ENCODE measurements around the gene KLRB1. TPM values are rescaled to one million over a fixed set of nuclear protein-coding genes. Genes with fewer than 3 reads are reported as not detected.

Gene KLRB1
- total and polyA plus RNA-seq, 2 of the 13 experiments (the other 11 are each of a cell fraction or from before 2014, with no cell fraction given), result not detected

- TF ChIP-seq DNMT3B (CRISPR knock-in tag; conservative IDR thresholded peaks at IDR 0.05) (no peak), GATA4 (IDR thresholded peaks at IDR 0.05; ENCODE audit: borderline replicate concordance, low read depth) (no peak), ZNF20 (CRISPR knock-in tag; IDR thresholded peaks at IDR 0.05) (no peak), RFXAP (CRISPR knock-in tag; IDR thresholded peaks at IDR 0.05; ENCODE audit: borderline replicate concordance) (0 out of 2 replicates have a peak, but pooled peaks have one; percentile 26), ZNF576 (CRISPR knock-in tag; IDR thresholded peaks at IDR 0.05) (no peak), AGO1 (IDR thresholded peaks at IDR 0.05; ENCODE audit: low read depth, low read length, poor library complexity, severe bottlenecking) (no peak), ZNF263 (CRISPR knock-in tag; IDR thresholded peaks at IDR 0.05) (no peak), MED1 (CRISPR knock-in tag; IDR thresholded peaks at IDR 0.05) (peak; percentile 12; the same call in 1 of the 2 replicates), ZNF609 (CRISPR knock-in tag; IDR thresholded peaks at IDR 0.05; ENCODE audit: borderline replicate concordance) (no peak), ZNF674 (CRISPR knock-in tag; IDR thresholded peaks at IDR 0.05; ENCODE audit: low read depth) (no peak), POLR2AphosphoS5 (IDR thresholded peaks at IDR 0.05; ENCODE audit: low read depth, low read length) (peak; percentile 63), MTA1 (CRISPR knock-in tag; IDR thresholded peaks at IDR 0.05; ENCODE audit: borderline replicate concordance) (no peak), ZNF615 (CRISPR knock-in tag; IDR thresholded peaks at IDR 0.05; ENCODE audit: borderline replicate concordance) (no peak), KAT2B (IDR thresholded peaks at IDR 0.05; ENCODE audit: borderline replicate concordance, low read depth, low read length) (no peak), BRD4 (CRISPR knock-in tag; IDR thresholded peaks at IDR 0.05) (no peak), ZIK1 (CRISPR knock-in tag; IDR thresholded peaks at IDR 0.05; ENCODE audit: borderline replicate concordance, low read depth) (no peak), ZNF775 (CRISPR knock-in tag; IDR thresholded peaks at IDR 0.05; ENCODE audit: borderline replicate concordance) (no peak), ZNF652 (CRISPR knock-in tag; IDR thresholded peaks at IDR 0.05; ENCODE audit: borderline replicate concordance, low read depth) (no peak), MXD1 (CRISPR knock-in tag; IDR thresholded peaks at IDR 0.05) (no peak)
These were observed 41.8 kb upstream of the KLRB1 start (continued) for GRCh38 chr12:9649532-9649940.

All from HepG2 (cell line).